NOMO-1 treated with dmso at 0.1 percent for 144 hours (cell line): ENCODE results near the gene CD207.

ENCODE experiments used
- DNase-seq: peaks from one replicate; lab custom pipeline; 2025; ENCODE audit not compliant: unreplicated experiment; lab: John Stamatoyannopoulos, UW

Gene CD207

GRCh38 chr2:70795164-70795995 is 40.2 kb downstream of the CD207 start:
- DNase-seq = no peak

- peak; percentile 79 for DNase-seq
Measured at GRCh38 chr2:70793450-70793849, 42.2 kb downstream of the CD207 start.

GRCh38 chr2:70790136-70790828 is 45.3 kb downstream of the CD207 start, which contains the start of gene FIGLA:
TSS of gene FIGLA (minus strand) at chr2:70790643. CDS start at chr2:70790638, 5 bp downstream.
- DNase-seq = no peak

GRCh38 chr2:70789304-70790135 is 46.1 kb downstream of the CD207 start:
- DNase-seq = peak; percentile 70

GRCh38 chr2:70785137-70785911 is 50.3 kb downstream of the CD207 start:
- DNase-seq = peak; percentile 56

GRCh38 chr2:70784320-70784719 is 51.3 kb downstream of the CD207 start:
- DNase-seq = no peak
